ENCODE measurements around the gene TSHZ1. TPM values are rescaled to one million over a fixed set of nuclear protein-coding genes. Genes with fewer than 3 reads are reported as not detected.

TSHZ1 gene
- total and polyA plus RNA-seq, 10 donors = 4.1 to 26.4 (median 18.2) TPM

DNA sequence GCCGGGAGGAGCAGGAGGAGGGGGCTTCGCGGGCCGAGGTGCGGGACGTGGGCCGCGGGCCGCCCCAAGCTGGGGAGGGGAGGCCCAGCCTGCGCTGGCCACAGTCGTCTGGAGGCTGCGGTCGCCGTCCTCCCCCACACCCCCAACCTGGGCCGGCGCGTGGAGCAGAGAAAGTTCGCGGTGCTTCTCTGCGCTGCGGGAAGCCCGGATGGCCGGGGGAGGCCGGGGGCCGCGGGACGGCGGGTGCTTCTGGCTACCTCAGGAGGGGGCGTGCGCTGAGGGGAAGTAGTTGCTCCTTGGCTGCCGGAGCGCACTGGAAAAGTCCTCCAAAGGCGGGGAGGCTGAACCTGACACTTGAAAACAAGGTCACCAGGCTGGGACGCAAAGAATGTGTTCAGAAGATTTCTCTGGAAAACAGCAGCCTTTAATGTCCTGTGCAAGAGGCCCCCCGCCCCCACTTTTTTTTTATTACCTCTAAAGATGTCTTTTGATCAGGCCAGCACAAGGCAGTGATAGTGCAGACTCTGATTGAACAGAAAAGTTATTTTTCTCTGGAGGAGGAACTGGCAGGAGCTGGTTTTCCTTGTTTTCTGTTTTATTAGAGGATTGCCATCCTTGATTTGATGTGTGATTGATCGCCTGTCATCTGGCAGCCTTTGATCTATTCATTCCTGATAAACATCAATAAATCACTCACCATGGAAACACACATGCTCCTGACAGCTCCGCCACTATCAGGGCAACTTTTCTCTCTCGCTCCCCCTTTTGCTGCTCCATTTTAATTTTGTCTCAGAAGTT, 1.6 kb downstream of the TSHZ1 start:
- Histone ChIP-seq H3K27ac (peak overlapping the region; percentile 49 to 97 (median 82)), H3K4me1 (peaks cover 26 to 78% (median 61%) of the 10 kb centered on the region in 6 donors), H3K9me3 (no peaks in the 10 kb centered on the region), H3K27me3 (replicated peaks in 1 of 7) (no peaks in the 10 kb centered on the region), H3K4me3 (peak overlapping the region; percentile 55 to 84 (median 72)), H3K36me3 (no peaks in the 10 kb centered on the region)
- intact Hi-C loops (cut with DNase I; ENCODE audit: low total_unique reads) = no loop called here
- TF ChIP-seq POLR2AphosphoS5 (IDR thresholded peaks at IDR 0.05) = peak in 2 of 3 donors; percentile 62 to 74
- no peak for TF ChIP-seq POLR2A (IDR thresholded peaks at IDR 0.05)
- TF ChIP-seq, protein P1, sequence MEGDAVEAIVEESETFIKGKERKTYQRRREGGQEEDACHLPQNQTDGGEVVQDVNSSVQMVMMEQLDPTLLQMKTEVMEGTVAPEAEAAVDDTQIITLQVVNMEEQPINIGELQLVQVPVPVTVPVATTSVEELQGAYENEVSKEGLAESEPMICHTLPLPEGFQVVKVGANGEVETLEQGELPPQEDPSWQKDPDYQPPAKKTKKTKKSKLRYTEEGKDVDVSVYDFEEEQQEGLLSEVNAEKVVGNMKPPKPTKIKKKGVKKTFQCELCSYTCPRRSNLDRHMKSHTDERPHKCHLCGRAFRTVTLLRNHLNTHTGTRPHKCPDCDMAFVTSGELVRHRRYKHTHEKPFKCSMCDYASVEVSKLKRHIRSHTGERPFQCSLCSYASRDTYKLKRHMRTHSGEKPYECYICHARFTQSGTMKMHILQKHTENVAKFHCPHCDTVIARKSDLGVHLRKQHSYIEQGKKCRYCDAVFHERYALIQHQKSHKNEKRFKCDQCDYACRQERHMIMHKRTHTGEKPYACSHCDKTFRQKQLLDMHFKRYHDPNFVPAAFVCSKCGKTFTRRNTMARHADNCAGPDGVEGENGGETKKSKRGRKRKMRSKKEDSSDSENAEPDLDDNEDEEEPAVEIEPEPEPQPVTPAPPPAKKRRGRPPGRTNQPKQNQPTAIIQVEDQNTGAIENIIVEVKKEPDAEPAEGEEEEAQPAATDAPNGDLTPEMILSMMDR (IDR thresholded peaks at IDR 0.05 in 8 of 11, conservative IDR thresholded peaks at IDR 0.05 in 3 of 11) = no peak
- 5 to 12% (median 7%) methylated on average over 19 to 38 of the region's 38 CpGs for WGBS, 5 donors
- DNase-seq = peak; percentile 89

- Histone ChIP-seq H3K36me3 (no peaks in the 10 kb centered on the region), H3K9me3 (no peaks in the 10 kb centered on the region), H3K4me1 (peaks cover 23 to 78% (median 56%) of the 10 kb centered on the region in 6 donors), H3K4me3 (peak overlapping the region in 6 of 8 donors; percentile 55 to 84 (median 78)), H3K27me3 (replicated peaks in 1 of 7) (no peaks in the 10 kb centered on the region), H3K27ac (peak overlapping the region in 5 of 8 donors; percentile 32 to 97 (median 83))
- no peak for TF ChIP-seq POLR2AphosphoS5 (IDR thresholded peaks at IDR 0.05)
- 71 to 78% (median 78%) methylated on average over 5 of the region's 5 CpGs for WGBS, 5 donors
- DNase-seq = no peak
- intact Hi-C loops (cut with DNase I; ENCODE audit: low total_unique reads) = no loop called here
Observed at GRCh38 chr18:75212751-75213090, 2.1 kb downstream of the TSHZ1 start.

DNA sequence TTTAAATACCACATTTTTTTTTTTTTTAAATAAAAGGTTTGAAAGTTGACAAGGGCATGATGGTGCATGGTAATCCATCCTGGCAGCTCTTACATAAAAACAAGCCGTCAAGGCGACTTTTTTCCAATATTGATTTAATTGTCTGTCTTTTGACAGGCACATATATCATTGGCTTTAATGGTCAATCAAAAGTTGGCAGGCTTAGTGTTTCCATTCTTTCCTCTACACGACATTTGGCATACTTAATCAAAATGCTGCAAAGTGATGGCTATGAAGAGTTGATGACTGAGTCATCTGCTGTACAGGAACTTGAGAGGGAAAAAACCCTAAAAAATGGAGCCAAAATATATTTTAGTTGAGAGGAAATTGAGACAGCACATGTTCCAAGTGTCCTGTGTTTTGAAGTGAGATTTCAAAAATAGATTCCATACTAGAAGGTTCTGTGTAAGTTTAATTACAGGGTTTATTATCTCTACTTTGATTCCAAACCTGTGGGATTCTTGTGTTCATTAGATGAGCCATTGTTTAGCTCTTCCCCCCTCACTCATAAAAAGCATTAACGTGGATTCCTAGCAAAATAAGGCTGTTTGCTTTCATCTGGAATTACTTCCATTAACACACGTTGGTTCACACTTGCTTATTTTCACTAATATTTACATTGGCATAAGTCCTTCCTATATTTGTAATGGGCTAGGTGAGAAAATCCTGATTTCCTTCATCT, 3.2 kb downstream of the TSHZ1 start:
- Histone ChIP-seq H3K9me3 (no peaks in the 10 kb centered on the region), H3K4me1 (peaks cover 27 to 82% (median 54%) of the 10 kb centered on the region in 6 donors), H3K4me3 (peak overlapping the region in 1 of 8 donors; percentile 84), H3K36me3 (no peaks in the 10 kb centered on the region), H3K27me3 (replicated peaks in 1 of 7) (no peaks in the 10 kb centered on the region), H3K27ac (peak overlapping the region in 6 of 8 donors; percentile 11 to 97 (median 62))
- intact Hi-C loops (cut with DNase I; ENCODE audit: low total_unique reads) = no loop called here
- TF ChIP-seq, protein P1 (IDR thresholded peaks at IDR 0.05 in 8 of 11, conservative IDR thresholded peaks at IDR 0.05 in 3 of 11) = no peak
- TF ChIP-seq POLR2A (IDR thresholded peaks at IDR 0.05) = no peak
- WGBS, 5 donors = 54 to 76% (median 72%) methylated on average over 5 of the region's 5 CpGs
- DNase-seq = no peak

- Histone ChIP-seq H3K27ac (peak overlapping the region in 6 of 8 donors; percentile 11 to 97 (median 53)), H3K36me3 (no peaks in the 10 kb centered on the region), H3K4me1 (peaks cover 28 to 88% (median 56%) of the 10 kb centered on the region in 6 donors), H3K27me3 (replicated peaks in 1 of 7) (no peaks in the 10 kb centered on the region), H3K9me3 (no peaks in the 10 kb centered on the region), H3K4me3 (peak overlapping the region in 1 of 8 donors; percentile 84)
- TF ChIP-seq, protein P1 (IDR thresholded peaks at IDR 0.05 in 8 of 11, conservative IDR thresholded peaks at IDR 0.05 in 3 of 11) = no peak
- TF ChIP-seq POLR2A (IDR thresholded peaks at IDR 0.05) (no peak), POLR2AphosphoS5 (IDR thresholded peaks at IDR 0.05) (no peak)
- WGBS, 5 donors = 87 to 94% (median 91%) methylated on average over 5 of the region's 5 CpGs
- no peak for DNase-seq
- intact Hi-C loops (cut with DNase I; ENCODE audit: low total_unique reads) = no loop called here
Observed at GRCh38 chr18:75214332-75214690, 3.7 kb downstream of the TSHZ1 start.

Measured in spleen (tissue), 11 donors.